GM20431 (cell line): Measurements from ENCODE around the gene CTRB2.

Experiments used
- in situ Hi-C: fragments of 300-500 bp; cut with MseI, MboI; formaldehyde crosslinking; loops from one replicate; pipeline ENCODE4 v1.15.0; 2020; ENCODE audit warnings: low sequenced_read_pairs; ENCODE audit not compliant: unreplicated experiment

CTRB2 gene

GRCh38 chr16:75228143-75228976 is 21.4 kb upstream of the CTRB2 start:
- in situ Hi-C loops = no loop called here

GRCh38 chr16:75227361-75228142 is 20.6 kb upstream of the CTRB2 start:
- in situ Hi-C loops = no loop called here

GRCh38 chr16:75226550-75227360 is 19.8 kb upstream of the CTRB2 start:
- in situ Hi-C loops = no loop called here

GRCh38 chr16:75225678-75226515 is 18.9 kb upstream of the CTRB2 start:
- in situ Hi-C loops = no loop called here

GRCh38 chr16:75225092-75225491 is 18.1 kb upstream of the CTRB2 start:
- in situ Hi-C loops = no loop called here

GRCh38 chr16:75224306-75225082 is 17.5 kb upstream of the CTRB2 start:
- in situ Hi-C loops = loop anchor here (25.0 kb wide), 1 partner anchor 538 kb away; no protein-coding TSS in a partner anchor

- in situ Hi-C loops = loop anchor here (25.0 kb wide), 1 partner anchor 539 kb away; no protein-coding TSS in a partner anchor
These were observed 16.2 kb upstream of the CTRB2 start for GRCh38 chr16:75223129-75223528.

- in situ Hi-C loops = loop anchor here (25.0 kb wide), 1 partner anchor 540 kb away; no protein-coding TSS in a partner anchor
These were observed 15.4 kb upstream of the CTRB2 start for GRCh38 chr16:75222271-75222783.

GRCh38 chr16:75219838-75220237 is 12.9 kb upstream of the CTRB2 start:
- in situ Hi-C loops = loop anchor here (25.0 kb wide), 1 partner anchor 542 kb away; no protein-coding TSS in a partner anchor

GRCh38 chr16:75219088-75219487 is 12.1 kb upstream of the CTRB2 start:
- in situ Hi-C loops = loop anchor here (25.0 kb wide), 1 partner anchor 543 kb away; no protein-coding TSS in a partner anchor

GRCh38 chr16:75218256-75219076 is 11.5 kb upstream of the CTRB2 start, which contains the start of gene CTRB1:
CTRB1 (plus strand) TSS chr16:75218988; CDS start chr16:75219008, 20 bp downstream.
- in situ Hi-C loops = loop anchor here (25.0 kb wide), 1 partner anchor 544 kb away; no protein-coding TSS in a partner anchor

- in situ Hi-C loops = loop anchor here (25.0 kb wide), 1 partner anchor 545 kb away; no protein-coding TSS in a partner anchor
These were observed 10.5 kb upstream of the CTRB2 start for GRCh38 chr16:75217389-75217851.

- in situ Hi-C loops = loop anchor here (25.0 kb wide), 1 partner anchor 546 kb away; no protein-coding TSS in a partner anchor
These were observed 9.6 kb upstream of the CTRB2 start for GRCh38 chr16:75216576-75216975.

- in situ Hi-C loops = loop anchor here (25.0 kb wide), 1 partner anchor 546 kb away; no protein-coding TSS in a partner anchor
These were observed 9.2 kb upstream of the CTRB2 start for GRCh38 chr16:75216127-75216526.

- in situ Hi-C loops = loop anchor here (25.0 kb wide), 1 partner anchor 551 kb away; no protein-coding TSS in a partner anchor
These were observed 4.3 kb upstream of the CTRB2 start for GRCh38 chr16:75211286-75211685.

GRCh38 chr16:75209944-75210343 is 3.0 kb upstream of the CTRB2 start:
- in situ Hi-C loops = loop anchor here (25.0 kb wide), 1 partner anchor 552 kb away; no protein-coding TSS in a partner anchor

- in situ Hi-C loops = loop anchor here (25.0 kb wide), 1 partner anchor 553 kb away; no protein-coding TSS in a partner anchor
These were observed 2.6 kb upstream of the CTRB2 start for GRCh38 chr16:75209514-75209913.
